CD4-positive, alpha-beta T cell treated with Interleukin-21 for 1 hour (primary cell): ENCODE data around the gene EEIG1.

Experiments
- DNase-seq: peaks from one replicate; pipeline ENCODE4 v3.0.0-alpha.2; 2020

The EEIG1 gene

DNA sequence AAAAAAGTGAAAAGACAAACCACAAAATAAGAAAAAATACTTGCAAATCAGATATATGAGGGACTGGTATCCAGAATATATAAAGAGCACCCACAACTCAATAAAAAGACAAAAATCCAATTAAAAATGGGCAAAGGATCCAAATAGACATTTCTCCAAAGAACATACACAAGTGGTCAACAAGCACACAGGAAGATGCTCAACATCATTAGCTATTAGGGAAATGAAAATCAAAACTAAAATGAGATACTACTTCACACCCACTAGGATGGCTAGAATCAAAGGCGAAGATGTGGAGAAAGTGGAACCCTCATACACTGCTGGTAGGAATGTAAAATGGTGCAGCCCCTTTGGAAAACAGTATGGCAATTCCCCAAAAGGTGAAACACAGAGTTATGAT lies 22.1 kb downstream of the EEIG1 start:
- no peak for DNase-seq

DNA sequence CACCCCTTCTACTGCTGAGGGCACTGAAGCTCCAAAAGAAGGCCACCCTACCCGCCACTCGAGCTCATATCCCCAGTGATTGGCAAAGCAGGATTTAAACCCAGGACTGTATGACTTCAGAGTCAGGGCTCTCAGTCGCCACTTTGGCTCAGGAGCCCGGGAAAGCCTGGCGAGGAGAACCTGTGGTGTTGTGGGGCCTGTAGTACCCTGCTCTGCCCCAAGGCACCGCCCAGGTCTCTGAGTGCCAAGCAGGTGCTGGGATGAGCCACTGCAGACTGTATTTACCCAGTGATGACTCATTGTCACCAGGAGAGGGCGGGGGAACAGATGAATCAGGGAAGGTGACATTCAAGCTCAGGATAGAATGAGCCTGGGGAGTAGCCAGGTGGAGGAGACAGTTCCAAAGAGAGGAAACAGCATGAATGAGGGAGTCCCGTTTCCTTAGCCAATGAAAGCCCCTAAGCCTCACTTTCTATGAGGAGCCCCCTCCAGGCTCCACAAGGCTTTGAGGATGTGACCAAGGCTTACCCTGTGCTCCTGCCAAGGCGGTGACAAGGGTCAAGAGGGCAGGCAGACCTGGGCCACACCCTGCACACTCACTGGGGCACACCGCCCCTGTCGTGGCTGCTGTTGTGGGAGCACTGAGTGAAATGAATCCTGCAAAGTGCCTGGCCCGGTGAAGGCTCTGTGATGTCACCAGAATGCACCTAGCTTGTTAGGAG lies 25.3 kb downstream of the EEIG1 start:
- DNase-seq: peak; percentile 80

DNA sequence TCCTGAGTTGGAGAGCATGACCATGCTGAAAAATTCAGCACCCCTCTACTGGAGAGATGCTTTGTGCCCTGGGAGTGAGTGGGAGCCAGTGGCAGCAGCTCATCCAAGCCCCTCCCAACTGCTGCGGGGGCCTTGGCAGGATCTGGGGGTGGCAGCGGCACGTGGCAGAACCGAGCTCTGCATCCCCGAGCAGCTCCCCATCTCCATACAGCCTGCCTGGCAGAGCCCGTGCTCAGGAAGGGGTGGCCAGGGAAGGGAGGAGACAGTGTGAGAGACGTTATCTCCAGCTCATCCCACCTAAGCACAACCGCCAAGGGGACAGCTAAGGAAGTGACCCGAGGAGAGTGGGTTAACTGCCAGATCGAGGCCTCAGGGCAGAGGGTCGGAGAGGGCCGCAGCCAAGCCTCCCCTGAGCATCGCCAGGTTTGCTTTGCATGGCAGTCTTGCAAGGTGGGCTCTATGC lies 25.9 kb downstream of the EEIG1 start:
- no peak for DNase-seq

DNA sequence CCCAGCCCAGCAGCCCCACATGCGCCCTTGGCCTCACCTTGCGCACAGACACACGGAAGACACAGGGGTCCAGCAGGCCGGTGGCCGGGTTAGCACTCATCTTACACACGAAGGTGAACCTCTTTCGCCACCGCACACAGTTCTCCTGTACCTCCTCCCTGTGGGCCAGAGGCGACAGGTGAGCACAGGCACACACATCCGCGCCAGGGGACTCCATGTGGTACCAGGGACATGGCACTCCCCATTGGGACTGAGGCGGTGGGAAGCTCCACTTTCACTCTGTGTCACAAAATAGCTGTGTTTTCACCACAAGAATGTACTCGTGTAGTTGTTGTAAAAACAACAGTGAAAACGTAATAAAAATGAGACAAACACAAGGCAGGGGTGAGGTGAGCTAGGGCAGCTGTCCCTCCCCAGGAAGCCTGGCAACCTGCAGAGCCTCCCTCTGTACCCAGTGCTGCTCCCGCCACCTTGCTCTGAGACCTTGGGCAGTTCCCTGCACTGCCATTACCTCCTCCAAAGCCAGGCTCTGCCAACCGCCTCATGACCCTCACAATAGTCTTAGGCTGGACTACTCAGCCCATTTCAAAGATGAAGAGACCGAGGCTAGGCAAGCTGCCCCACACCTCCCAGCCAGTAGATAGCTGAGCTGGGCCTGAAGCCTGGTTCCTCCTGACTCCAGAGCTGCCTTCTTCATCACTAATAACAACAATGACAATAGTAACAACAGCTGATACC lies 26.9 kb downstream of the EEIG1 start:
- DNase-seq: no peak

DNA sequence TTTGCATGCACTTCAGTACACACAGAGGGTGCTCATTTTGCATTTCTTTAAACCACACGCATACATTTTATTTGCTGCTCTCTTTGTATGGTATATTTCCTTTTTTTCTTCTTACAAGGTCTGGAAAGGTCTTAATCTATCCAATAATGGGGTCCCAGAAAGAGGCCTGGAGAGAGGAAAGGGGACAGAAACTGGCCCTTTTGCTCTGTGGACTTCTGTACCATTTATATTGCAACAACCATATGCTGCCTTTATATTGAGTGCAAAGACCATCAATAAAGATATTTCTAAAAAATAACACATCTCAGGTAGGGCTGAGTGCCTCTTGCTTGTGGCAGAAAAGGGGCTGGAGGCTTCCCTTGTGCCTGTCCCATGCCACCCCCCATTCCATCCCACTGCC lies 27.6 kb downstream of the EEIG1 start:
- no peak for DNase-seq

- DNase-seq: no peak
Measured at GRCh38 chr9:127950513-127951289, 30.1 kb downstream of the EEIG1 start.

- no peak for DNase-seq
Measured at GRCh38 chr9:127949827-127950512, 30.8 kb downstream of the EEIG1 start.

DNA sequence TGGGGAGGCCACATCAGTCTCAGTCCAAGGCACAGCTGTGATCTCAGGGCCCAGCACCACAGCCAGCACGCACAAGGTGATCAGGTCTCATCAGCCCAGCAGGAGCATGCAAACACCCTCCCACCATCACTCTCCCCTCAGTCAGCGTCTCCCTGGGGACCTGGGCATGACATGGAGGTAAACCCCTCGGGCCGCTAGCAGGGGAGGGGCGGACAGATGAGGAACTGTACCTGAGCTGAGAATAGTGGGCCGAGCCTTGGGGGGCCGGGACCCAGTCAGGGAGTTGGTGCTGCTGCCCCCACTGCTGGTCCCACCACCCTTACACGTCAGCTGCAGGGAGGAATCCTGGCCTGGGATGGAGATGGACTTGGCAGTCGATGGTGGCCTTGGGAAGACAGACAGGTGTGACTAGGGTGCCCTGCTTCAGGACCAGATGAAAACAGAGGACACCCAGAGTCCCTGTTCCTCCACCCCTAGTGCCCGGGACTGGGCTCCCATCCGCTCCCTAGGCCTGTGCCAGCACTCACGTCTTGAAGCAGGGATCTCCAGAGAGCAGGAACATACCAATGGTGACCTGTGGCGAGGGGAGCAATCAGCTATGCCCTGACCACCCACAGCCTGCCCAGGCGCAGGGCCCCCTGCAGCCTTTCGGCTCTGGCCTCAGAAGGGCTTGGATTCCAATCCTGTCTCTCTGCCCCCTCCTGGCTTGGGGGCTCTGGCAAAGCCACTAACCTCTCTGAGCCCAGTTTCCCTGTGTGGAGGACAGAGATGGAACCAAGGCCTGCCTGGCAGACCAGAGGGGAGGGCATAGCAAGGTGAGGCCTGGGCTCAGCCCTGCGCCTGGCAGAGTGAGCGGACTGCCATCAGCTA lies 32.7 kb downstream of the EEIG1 start:
- DNase-seq: no peak

DNA sequence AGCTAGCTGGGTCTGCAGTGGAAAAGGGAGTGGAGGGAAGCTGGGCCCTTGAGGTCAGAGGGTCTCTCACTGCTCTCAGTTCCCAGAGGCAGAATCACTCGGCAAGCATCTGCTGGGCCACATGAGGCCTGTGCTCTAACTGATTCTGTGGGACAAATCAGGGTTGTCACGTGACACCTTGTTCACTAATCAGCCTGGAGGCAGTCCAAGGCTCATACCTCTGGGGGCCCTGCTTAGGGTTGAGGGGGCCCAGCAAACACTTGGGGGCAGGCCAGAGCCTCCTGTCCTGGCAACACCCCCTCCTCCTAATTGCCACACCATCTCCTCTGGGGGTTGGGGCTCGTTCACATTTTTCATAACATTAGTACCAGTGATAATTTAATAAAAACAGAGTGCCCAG lies 34.1 kb downstream of the EEIG1 start:
- DNase-seq: no peak

DNA sequence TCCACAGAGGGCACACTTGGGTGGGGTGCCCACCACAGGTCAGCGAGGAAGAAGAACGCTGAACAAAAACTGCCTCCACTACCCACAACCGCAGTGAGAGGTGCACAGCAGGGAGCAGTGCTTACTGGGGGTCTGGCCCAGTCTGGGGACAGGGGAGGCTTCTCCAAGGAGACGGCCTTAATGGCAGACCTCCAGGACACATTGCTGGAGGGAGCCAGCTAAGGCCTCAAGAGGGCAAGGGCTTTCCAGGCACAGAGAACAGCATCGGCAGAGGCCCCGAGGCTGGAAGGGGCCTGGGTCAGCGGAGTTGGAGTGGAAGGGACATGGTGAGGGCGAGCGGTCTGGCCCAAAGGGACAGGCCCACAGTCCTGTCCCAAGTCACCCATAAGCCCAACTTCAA lies 34.8 kb downstream of the EEIG1 start:
- DNase-seq: no peak

- DNase-seq: no peak
Measured at GRCh38 chr9:127945338-127945737, 35.5 kb downstream of the EEIG1 start.

- no peak for DNase-seq
Measured at GRCh38 chr9:127944586-127945218, 36.1 kb downstream of the EEIG1 start.

- DNase-seq: peak; percentile 77
Measured at GRCh38 chr9:127943731-127944144, 37.1 kb downstream of the EEIG1 start.

DNA sequence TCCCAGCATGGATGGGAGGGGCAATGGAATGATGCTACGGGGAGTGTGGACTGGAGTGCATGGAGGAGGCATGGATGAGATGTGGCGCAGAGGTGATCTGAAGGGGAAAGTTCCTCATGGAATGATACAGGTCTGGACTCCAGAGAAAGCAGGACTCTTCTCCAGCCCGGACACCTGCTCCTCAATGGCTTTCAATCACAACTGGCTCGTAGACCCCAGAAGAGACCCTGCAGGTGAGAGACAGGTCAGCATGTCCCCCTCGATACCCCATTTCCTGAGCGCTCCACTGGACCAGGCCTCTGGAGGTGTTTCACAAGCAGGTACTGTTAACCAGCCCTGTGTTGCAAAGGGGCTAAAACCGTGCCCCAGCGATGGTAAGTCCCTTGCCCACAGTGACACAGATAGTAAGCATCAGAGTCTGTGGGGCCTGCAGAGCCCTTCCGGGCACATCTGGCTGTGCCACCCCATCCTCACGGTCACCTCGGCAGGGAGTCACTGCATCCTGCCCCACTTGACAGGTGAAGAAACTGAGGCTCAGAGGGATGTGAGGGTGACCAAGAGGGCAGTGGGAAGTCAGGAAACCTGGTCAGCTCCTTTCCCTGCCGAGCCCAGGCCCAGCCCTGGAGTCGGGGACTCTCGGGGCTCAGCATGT lies 37.7 kb downstream of the EEIG1 start:
- no peak for DNase-seq

GRCh38 chr9:127942216-127943010 lies 38.4 kb downstream of the EEIG1 start:
- peak; percentile 57 for DNase-seq

GRCh38 chr9:127941961-127942215 lies 38.9 kb downstream of the EEIG1 start:
- DNase-seq: no peak

- DNase-seq: no peak
Measured at GRCh38 chr9:127941062-127941960, 39.5 kb downstream of the EEIG1 start.

DNA sequence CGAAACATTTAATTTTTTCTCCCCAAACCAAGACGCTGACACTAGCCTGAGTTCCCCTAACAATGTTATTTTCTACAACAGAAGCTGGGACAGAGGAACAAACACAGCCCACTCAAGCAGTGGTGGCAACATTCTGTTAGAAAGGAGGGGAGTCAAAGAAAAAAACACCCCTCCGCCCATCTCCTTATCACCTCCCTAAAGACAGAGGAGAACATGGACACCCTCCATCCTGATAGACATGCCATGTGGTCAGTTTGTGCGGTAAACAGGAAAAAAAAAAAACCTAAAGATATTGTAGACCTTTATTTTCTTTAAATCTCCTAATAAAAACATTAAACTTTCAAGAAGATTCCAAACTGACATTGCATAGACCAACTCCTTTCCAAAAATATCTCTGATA lies 40.2 kb downstream of the EEIG1 start:
- DNase-seq: no peak

DNA sequence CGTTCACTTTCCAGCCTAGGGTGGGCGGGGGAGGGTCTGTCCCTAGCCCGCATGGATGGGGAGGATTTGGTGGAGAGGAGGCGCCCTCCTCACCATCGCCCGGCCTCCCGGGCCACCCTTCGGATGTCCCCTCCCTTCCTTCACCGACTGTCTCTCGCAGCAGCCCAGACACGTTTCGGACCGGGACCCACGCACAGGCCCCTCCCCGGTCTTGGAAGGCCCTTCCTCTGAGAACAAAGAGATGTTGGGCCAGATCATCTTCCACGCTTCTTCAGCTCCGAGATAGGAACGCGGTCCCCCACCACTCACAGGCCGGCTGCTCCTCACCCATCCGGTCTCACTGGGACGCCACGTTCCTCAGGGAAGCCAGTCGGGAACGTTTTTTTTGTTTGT lies 42.5 kb downstream of the EEIG1 start:
- no peak for DNase-seq
